ENCODE measurements around the gene PRRX2. TPM values are rescaled to one million over a fixed set of nuclear protein-coding genes. Genes with fewer than 3 reads are reported as not detected.
"Not testable (repeated sequence)": the region's sequence is repeated elsewhere in the genome, so short reads cannot be mapped to it uniquely, and the experiment has no call there.

The PRRX2 gene
- total RNA-seq, 4 donors from 2014 or later: 3.6 to 7.3 (median 4.0) TPM

DNA sequence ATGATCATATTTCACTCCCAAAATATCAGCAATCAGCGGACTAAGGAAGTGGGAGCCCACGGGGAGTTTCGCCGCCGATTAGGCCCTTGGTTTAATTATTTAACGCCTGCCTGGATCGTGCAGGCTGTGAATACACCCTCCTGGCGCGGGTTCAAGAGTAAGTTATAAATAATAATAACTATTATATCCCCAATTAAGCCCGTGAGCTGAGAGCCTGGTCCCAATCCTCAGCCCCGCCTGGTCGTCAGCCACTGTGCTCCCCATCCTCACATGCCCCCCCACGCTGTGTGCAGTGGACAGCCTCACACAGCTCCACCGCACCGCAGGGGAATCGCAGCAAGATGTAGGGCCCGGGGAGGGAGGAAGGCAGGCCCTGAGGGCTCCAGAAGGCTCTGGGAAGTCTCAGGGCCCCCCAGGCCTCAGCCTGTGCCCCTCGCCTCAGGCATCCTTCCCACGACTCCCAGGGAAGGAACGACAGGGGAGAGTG is 10.8 kb upstream of the PRRX2 start:
- no peak for ATAC-seq (ENCODE audit: low FRiP score)
- DNase-seq (ENCODE audit: low spot score): no peak
- TF ChIP-seq, protein P1, sequence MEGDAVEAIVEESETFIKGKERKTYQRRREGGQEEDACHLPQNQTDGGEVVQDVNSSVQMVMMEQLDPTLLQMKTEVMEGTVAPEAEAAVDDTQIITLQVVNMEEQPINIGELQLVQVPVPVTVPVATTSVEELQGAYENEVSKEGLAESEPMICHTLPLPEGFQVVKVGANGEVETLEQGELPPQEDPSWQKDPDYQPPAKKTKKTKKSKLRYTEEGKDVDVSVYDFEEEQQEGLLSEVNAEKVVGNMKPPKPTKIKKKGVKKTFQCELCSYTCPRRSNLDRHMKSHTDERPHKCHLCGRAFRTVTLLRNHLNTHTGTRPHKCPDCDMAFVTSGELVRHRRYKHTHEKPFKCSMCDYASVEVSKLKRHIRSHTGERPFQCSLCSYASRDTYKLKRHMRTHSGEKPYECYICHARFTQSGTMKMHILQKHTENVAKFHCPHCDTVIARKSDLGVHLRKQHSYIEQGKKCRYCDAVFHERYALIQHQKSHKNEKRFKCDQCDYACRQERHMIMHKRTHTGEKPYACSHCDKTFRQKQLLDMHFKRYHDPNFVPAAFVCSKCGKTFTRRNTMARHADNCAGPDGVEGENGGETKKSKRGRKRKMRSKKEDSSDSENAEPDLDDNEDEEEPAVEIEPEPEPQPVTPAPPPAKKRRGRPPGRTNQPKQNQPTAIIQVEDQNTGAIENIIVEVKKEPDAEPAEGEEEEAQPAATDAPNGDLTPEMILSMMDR (IDR thresholded peaks at IDR 0.05): no peak

DNA sequence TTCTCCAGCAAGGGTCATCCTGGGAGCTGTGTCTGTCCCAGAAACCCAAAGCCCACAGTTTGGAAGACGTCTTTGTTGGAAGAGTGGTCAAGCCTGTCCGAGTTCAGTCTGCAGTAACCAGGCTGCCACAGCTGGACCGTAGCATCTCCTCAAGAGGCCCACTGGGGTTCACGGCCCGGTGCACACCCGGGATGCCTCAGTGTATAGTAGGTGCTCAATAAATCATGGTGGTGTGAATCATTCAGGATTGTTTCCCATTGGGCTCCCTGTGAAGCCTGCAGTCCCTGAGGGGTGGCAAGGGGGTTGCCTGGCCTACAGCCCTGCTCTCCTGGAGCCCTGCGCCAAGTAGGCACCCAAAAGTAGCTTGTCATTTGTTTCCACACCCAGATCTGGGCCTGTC is 10.3 kb upstream of the PRRX2 start:
- TF ChIP-seq, protein P1 (IDR thresholded peaks at IDR 0.05): no peak
- no peak for DNase-seq (ENCODE audit: low spot score)
- ATAC-seq (ENCODE audit: low FRiP score): no peak

DNA sequence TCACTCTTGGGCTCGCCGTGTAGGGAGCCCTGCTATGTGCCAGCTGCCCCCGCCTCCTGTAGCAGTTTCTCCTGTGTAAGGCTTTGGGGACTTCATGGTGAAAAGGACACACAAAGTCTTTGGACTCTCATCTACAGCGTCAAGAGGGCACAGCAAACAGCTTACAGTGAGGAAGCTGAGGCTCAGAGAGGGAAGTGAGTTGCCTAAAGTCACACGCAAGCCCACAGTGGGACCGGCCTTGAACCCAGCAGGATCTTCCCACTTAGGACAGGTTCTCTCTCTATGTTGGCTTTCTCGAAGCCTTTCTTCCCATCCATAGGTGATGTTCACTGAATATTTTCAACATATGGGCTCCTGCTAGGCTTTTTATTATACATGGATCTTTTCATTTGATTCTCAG is 9.8 kb upstream of the PRRX2 start:
- TF ChIP-seq, protein P1 (IDR thresholded peaks at IDR 0.05): no peak
- no peak for DNase-seq (ENCODE audit: low spot score)
- ATAC-seq (ENCODE audit: low FRiP score): no peak

GRCh38 chr9:129656795-129657390 is 8.6 kb upstream of the PRRX2 start:
- DNase-seq (ENCODE audit: low spot score): no peak
- TF ChIP-seq, protein P1 (IDR thresholded peaks at IDR 0.05): no peak
- ATAC-seq (ENCODE audit: low FRiP score): no peak

- TF ChIP-seq, protein P1 (IDR thresholded peaks at IDR 0.05): no peak
- no peak for DNase-seq (ENCODE audit: low spot score)
- ATAC-seq (ENCODE audit: low FRiP score): no peak
Measured at GRCh38 chr9:129661029-129661428, 4.4 kb upstream of the PRRX2 start.

GRCh38 chr9:129662239-129662638 is 3.2 kb upstream of the PRRX2 start:
- not testable (repeated sequence) for ATAC-seq (ENCODE audit: low FRiP score); DNase-seq (ENCODE audit: low spot score)

DNA sequence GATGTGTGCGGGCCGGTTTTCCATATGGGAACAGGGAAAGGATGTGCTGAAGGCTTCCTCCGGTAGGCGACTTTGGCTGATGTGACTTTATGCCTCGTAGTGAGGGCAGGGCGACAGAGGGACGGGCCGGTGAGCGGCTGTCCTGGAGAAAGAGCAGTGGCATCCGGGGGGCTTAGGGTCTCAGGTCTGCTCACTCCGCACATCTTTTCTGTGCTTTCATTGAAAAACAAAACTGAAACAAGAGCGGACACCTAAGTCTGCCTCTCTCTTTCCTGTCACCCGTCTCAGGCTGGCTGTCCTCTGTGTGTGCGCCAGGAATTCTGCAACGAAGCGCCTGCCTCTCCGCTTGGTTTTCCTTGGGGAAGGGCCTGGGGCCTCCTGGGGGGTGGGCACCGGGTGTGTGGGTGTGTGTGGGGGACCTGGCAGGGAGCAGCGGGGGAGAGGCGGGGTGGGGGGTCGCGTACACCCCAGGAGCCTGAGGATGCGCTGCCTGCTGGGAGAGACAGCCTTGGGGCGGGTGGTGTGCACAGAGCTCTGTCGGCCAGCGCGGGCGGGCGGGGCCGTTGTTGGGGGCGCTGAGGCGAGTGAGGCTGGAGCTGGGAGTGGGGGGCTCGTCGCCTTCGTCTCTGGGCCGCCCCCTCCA is 580 bp upstream of the PRRX2 start:
- DNase-seq (ENCODE audit: low spot score) (no peak), ATAC-seq (ENCODE audit: low FRiP score) (peak; percentile 30)
- TF ChIP-seq, protein P1 (IDR thresholded peaks at IDR 0.05): no peak
